WTC11 (cell line): ENCODE data around the gene BCAM. TPM values are rescaled to one million over a fixed set of nuclear protein-coding genes. Genes with fewer than 3 reads are reported as not detected.

Experiments
- AFF4 ChIP-seq: sonication (generic); formaldehyde crosslinking; IDR thresholded peaks from 2 replicates; pipeline ENCODE4 v1.8.1; 2023; ENCODE audit warnings: mild to moderate bottlenecking, missing genetic modification reagents, borderline replicate concordance
- AR ChIP-seq: fragments of 250-450 bp; sonication (Bioruptor Pico); IDR thresholded peaks from 2 replicates; pipeline ENCODE4 v1.9.0; 2021; ENCODE audit warnings: mild to moderate bottlenecking
- ATF1 ChIP-seq: sonication (generic); formaldehyde crosslinking; IDR thresholded peaks from 2 replicates; pipeline ENCODE4 v1.8.1; 2023; ENCODE audit warnings: mild to moderate bottlenecking, moderate library complexity, missing genetic modification reagents
- CBFB ChIP-seq: sonication (generic); formaldehyde crosslinking; IDR thresholded peaks from 2 replicates; pipeline ENCODE4 v1.8.1; 2022; ENCODE audit warnings: mild to moderate bottlenecking, low read depth, missing genetic modification reagents
- CDX4 ChIP-seq: fragments of 250-450 bp; sonication (Bioruptor Pico); IDR thresholded peaks from 2 replicates; pipeline ENCODE4 v1.9.0; 2021; ENCODE audit warnings: moderate library complexity, mild to moderate bottlenecking, inconsistent platforms, borderline replicate concordance
- ELF4 ChIP-seq: sonication (generic); formaldehyde crosslinking; IDR thresholded peaks from 2 replicates; pipeline ENCODE4 v1.8.1; 2022; ENCODE audit warnings: low read depth, mild to moderate bottlenecking, moderate library complexity, missing genetic modification reagents
- FOXK1 ChIP-seq: sonication (generic); formaldehyde crosslinking; IDR thresholded peaks from 2 replicates; pipeline ENCODE4 v1.8.0; 2022; ENCODE audit warnings: mild to moderate bottlenecking, moderate library complexity, missing genetic modification reagents
- GTF2I ChIP-seq: fragments of 250-450 bp; sonication (Bioruptor Pico); conservative IDR thresholded peaks from 2 replicates; pipeline ENCODE4 v1.4.0; 2021; ENCODE audit warnings: mild to moderate bottlenecking
- JAZF1 ChIP-seq: fragments of 250-450 bp; sonication (Bioruptor Pico); IDR thresholded peaks from 2 replicates; pipeline ENCODE4 v1.9.0; 2021; ENCODE audit warnings: moderate library complexity, mild to moderate bottlenecking, inconsistent platforms
- KAT7 ChIP-seq: sonication (generic); formaldehyde crosslinking; IDR thresholded peaks from 2 replicates; pipeline ENCODE4 v1.8.1; 2023; ENCODE audit warnings: missing genetic modification reagents, mild to moderate bottlenecking, borderline replicate concordance
- MXD4 ChIP-seq: fragments of 250-450 bp; sonication (Bioruptor Pico); IDR thresholded peaks from 2 replicates; pipeline ENCODE4 v1.8.0; 2021; ENCODE audit warnings: mild to moderate bottlenecking, moderate library complexity, borderline replicate concordance
- OVOL2 ChIP-seq: fragments of 250-450 bp; sonication (Bioruptor Pico); IDR thresholded peaks from 2 replicates; pipeline ENCODE4 v1.9.0; 2021; ENCODE audit warnings: mild to moderate bottlenecking, borderline replicate concordance
- PRDM15 ChIP-seq: sonication (generic); formaldehyde crosslinking; IDR thresholded peaks from 2 replicates; pipeline ENCODE4 v1.8.0; 2022; ENCODE audit warnings: missing genetic modification reagents
- PREB ChIP-seq: sonication (generic); formaldehyde crosslinking; IDR thresholded peaks from 2 replicates; pipeline ENCODE4 v1.8.1; 2022; ENCODE audit warnings: mild to moderate bottlenecking, missing genetic modification reagents, moderate library complexity, borderline replicate concordance
- SP1 ChIP-seq: sonication (generic); formaldehyde crosslinking; conservative IDR thresholded peaks from 2 replicates; pipeline ENCODE4 v1.8.1; 2022; ENCODE audit warnings: missing genetic modification reagents
- TP53 ChIP-seq: sonication (generic); formaldehyde crosslinking; IDR thresholded peaks from 2 replicates; pipeline ENCODE4 v1.8.1; 2023; ENCODE audit warnings: mild to moderate bottlenecking, missing genetic modification reagents
- ZNF671 ChIP-seq: fragments of 250-450 bp; sonication (Bioruptor Pico); IDR thresholded peaks from 2 replicates; pipeline ENCODE4 v1.8.0; 2021; ENCODE audit warnings: mild to moderate bottlenecking
- total RNA-seq: library from RNA; stranded (reverse); gene quantifications from 3 replicates; pipeline ENCODE4 v1.2.3, GENCODE V29; 2021
- TF ChIP-seq, protein P1 (sequence below): sonication (generic); formaldehyde crosslinking; IDR thresholded peaks from 2 replicates; pipeline ENCODE4 v1.8.1; 2022; ENCODE audit warnings: missing genetic modification reagents, borderline replicate concordance
- TF ChIP-seq, protein P2 (sequence below): fragments of 250-450 bp; sonication (Bioruptor Pico); IDR thresholded peaks from 2 replicates; pipeline ENCODE4 v2.1.2; 2022; ENCODE audit warnings: mild to moderate bottlenecking, moderate library complexity
- TF ChIP-seq, protein P3 (sequence below): sonication (generic); formaldehyde crosslinking; IDR thresholded peaks from 2 replicates; pipeline ENCODE4 v1.8.0; 2022; ENCODE audit warnings: mild to moderate bottlenecking, missing genetic modification reagents

BCAM gene
- total RNA-seq, 1 experiment from 2014 or later: 73.1 TPM

DNA sequence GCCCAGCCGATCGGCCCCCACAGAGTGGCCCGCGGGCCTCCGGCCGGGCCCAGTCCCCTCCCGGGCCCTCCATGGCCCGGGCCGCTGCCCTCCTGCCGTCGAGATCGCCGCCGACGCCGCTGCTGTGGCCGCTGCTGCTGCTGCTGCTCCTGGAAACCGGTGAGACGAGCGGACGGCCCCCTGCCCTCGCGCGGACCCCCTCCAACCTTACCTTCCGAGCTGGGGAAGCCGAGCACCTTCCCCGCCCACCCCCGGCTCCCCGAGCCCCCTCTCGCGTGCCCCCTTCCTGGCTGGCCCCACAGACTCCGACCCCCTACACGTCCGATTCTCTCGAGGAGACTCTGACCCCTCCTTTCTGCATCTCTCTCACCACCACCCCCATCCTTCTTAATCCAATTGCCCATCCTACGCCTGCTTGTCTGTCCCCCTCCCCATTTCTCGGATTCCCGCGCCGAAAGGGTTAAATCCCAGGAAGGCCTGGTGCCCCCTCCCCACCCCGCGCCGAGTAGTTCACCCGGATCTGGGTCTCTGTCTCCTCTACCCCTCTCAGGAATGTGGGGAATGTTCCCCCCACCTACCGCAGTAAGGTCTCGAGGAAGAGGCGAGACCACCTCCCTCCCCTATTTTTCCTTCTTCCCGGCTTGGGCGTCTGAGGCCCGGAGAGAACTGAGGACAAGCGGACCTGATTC, 37.7 kb downstream of the BCAM start (continued):
- TF ChIP-seq PREB (CRISPR knock-in tag): no peak
- no peak for TF ChIP-seq JAZF1
- peak; percentile 50 for TF ChIP-seq PRDM15 (CRISPR knock-in tag)
- TF ChIP-seq OVOL2 (CRISPR knock-in tag): no peak
- TF ChIP-seq, protein P1, sequence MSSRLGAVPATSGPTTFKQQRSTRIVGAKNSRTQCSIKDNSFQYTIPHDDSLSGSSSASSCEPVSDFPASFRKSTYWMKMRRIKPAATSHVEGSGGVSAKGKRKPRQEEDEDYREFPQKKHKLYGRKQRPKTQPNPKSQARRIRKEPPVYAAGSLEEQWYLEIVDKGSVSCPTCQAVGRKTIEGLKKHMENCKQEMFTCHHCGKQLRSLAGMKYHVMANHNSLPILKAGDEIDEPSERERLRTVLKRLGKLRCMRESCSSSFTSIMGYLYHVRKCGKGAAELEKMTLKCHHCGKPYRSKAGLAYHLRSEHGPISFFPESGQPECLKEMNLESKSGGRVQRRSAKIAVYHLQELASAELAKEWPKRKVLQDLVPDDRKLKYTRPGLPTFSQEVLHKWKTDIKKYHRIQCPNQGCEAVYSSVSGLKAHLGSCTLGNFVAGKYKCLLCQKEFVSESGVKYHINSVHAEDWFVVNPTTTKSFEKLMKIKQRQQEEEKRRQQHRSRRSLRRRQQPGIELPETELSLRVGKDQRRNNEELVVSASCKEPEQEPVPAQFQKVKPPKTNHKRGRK (CRISPR knock-in tag): no peak
- TF ChIP-seq AFF4 (CRISPR knock-in tag): no peak
- no peak for TF ChIP-seq ATF1 (CRISPR knock-in tag)
- TF ChIP-seq KAT7 (CRISPR knock-in tag): 0 out of 2 replicates have a peak, but pooled peaks have one; percentile 64
- no peak for TF ChIP-seq ELF4
- TF ChIP-seq ZNF671: no peak
- TF ChIP-seq, protein P2, sequence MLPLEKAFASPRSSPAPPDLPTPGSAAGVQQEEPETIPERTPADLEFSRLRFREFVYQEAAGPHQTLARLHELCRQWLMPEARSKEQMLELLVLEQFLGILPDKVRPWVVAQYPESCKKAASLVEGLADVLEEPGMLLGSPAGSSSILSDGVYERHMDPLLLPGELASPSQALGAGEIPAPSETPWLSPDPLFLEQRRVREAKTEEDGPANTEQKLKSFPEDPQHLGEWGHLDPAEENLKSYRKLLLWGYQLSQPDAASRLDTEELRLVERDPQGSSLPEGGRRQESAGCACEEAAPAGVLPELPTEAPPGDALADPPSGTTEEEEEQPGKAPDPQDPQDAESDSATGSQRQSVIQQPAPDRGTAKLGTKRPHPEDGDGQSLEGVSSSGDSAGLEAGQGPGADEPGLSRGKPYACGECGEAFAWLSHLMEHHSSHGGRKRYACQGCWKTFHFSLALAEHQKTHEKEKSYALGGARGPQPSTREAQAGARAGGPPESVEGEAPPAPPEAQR (CRISPR knock-in tag): no peak
- TF ChIP-seq MXD4 (CRISPR knock-in tag): no peak
- peak; percentile 66; the same call in 1 of the 2 replicates for TF ChIP-seq SP1
- TF ChIP-seq, protein P3, sequence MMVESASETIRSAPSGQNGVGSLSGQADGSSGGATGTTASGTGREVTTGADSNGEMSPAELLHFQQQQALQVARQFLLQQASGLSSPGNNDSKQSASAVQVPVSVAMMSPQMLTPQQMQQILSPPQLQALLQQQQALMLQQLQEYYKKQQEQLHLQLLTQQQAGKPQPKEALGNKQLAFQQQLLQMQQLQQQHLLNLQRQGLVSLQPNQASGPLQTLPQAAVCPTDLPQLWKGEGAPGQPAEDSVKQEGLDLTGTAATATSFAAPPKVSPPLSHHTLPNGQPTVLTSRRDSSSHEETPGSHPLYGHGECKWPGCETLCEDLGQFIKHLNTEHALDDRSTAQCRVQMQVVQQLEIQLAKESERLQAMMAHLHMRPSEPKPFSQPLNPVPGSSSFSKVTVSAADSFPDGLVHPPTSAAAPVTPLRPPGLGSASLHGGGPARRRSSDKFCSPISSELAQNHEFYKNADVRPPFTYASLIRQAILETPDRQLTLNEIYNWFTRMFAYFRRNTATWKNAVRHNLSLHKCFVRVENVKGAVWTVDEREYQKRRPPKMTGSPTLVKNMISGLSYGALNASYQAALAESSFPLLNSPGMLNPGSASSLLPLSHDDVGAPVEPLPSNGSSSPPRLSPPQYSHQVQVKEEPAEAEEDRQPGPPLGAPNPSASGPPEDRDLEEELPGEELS (CRISPR knock-in tag): 0 out of 2 replicates have a peak, but pooled peaks have one; percentile 25
- TF ChIP-seq FOXK1 (CRISPR knock-in tag): 0 out of 2 replicates have a peak, but pooled peaks have one; percentile 42
- no peak for TF ChIP-seq AR (CRISPR knock-in tag)
- TF ChIP-seq CBFB: no peak
- no peak for TF ChIP-seq CDX4 (CRISPR knock-in tag)
- no peak for TF ChIP-seq GTF2I (CRISPR knock-in tag)
- 0 out of 2 replicates have a peak, but pooled peaks have one; percentile 56 for TF ChIP-seq TP53
